Ovary (tissue), 9 donors: ENCODE results near the gene GABBR2. TPM values are rescaled to one million over a fixed set of nuclear protein-coding genes. Genes with fewer than 3 reads are reported as not detected.
"Not testable (repeated sequence)": the region's sequence is repeated elsewhere in the genome, so short reads cannot be mapped to it uniquely, and the experiment has no call there.

ENCODE experiments used
- DNase-seq, 5 donors: peaks; one replicate each; pipeline ENCODE4 v3.0.0-alpha.2; 2019 to 2020
- H3K27ac ChIP-seq, 2 donors: fragments of 200-600 bp; one replicate each; pipeline versions ENCODE4 v1.5.1 to v1.8.0; 2019 to 2022
- H3K27me3 ChIP-seq: fragments of 200-600 bp; one replicate; pipeline ENCODE4 v1.8.0; 2022
- H3K36me3 ChIP-seq: fragments of 200-600 bp; sonication (generic); one replicate; pipeline ENCODE4 v1.5.1; 2019
- H3K4me1 ChIP-seq: one replicate; pipeline ENCODE4 v1.8.1; 2013; ENCODE audit warnings: mild to moderate bottlenecking, moderate library complexity; ENCODE audit not compliant: insufficient read depth
- H3K4me3 ChIP-seq: fragments of 200-600 bp; sonication (generic); one replicate; pipeline ENCODE4 v1.5.1; 2017
- H3K9me3 ChIP-seq, 2 donors: fragments of 200-600 bp in 1 of 2; sonication (generic) in 1 of 2; one replicate each; pipeline versions ENCODE4 v1.5.1 to v1.8.1; 2013 to 2019; ENCODE audit warnings: mild to moderate bottlenecking in 1 of 2, moderate library complexity in 1 of 2
- EP300 ChIP-seq: sonication (generic); formaldehyde crosslinking; IDR thresholded peaks from one replicate; pipeline ENCODE4 v1.6.1; 2017; ENCODE audit warnings: antibody characterized with exemption
- POLR2A ChIP-seq: fragments of 450-650 bp; IDR thresholded peaks from one replicate; pipeline ENCODE4 v1.6.1; 2017; ENCODE audit warnings: antibody characterized with exemption, mild to moderate bottlenecking, moderate library complexity
- WGBS, 3 donors: extraction: QIAGEN DNeasy Blood & Tissue Kit in 1 of 3; methylation state at CpG; one replicate each; pipeline versions ENCODE4 v1.1.5 to v1.1.7; 2013 to 2017; 5-methylcytosine and 5-hydroxymethylcytosine counted together
- intact Hi-C, 4 donors: fragments of 100-400 bp; cut with DNase I; formaldehyde crosslinking; loops; one replicate each; pipeline versions ENCODE4 v1.11.0 to v1.15.1; 2022 to 2023
- polyA plus RNA-seq, 2 donors: library from polyadenylated mRNA; stranded (reverse); fragments of 200-250 nt in 1 of 2; fragments of 350-450 nt in 1 of 2; fragmentation: Illumina TruSeq in 1 of 2; extraction: RNeasy Lipid Tissue Mini Kit (QIAGEN cat#74804) in 1 of 2; gene quantifications; one replicate each; pipeline ENCODE4 v1.2.3, GENCODE V29; 2013 to 2014
- total RNA-seq, 7 donors: library from RNA; depleted of rRNA in 2 of 7; stranded (reverse); fragments of >200 nt in 2 of 7; fragmentation: NEBNext Ultra II Directional in 3 of 7; extraction: Animal tissue kit (Norgen Biotek cat#: 25700) in 3 of 7; gene quantifications; one replicate each; pipeline versions ENCODE4 v1.1.0 to v1.2.4, GENCODE V29; 2016 to 2023
- TF ChIP-seq, protein P1 (sequence below), 3 donors: fragments of 450-650 bp in 2 of 3; fragments of 200-600 bp in 1 of 3; IDR thresholded peaks; one replicate each; pipeline versions ENCODE4 v1.5.1 to v1.8.0; 2016 to 2022; ENCODE audit warnings: antibody characterized with exemption in 3 of 3, mild to moderate bottlenecking in 1 of 3
- donor health status: DM: no; HTN: no; CAD: no; lungs with moderate emphysema.
- donor health status: DM: no; HTN: no; CAD: no.
- donor health status: Bipolar disorder and iron deficiency.
- donor health status: DM: yes; HTN: yes; CAD: no.
- donor health status: DM: no; HTN: no; CAD: no.
- donor health status: DM: yes; HTN: yes; CAD: no.

The GABBR2 gene
- total and polyA plus RNA-seq, 9 donors, result 0.05 to 0.30 (median 0.22) TPM; not detected in 6

GRCh38 chr9:98502311-98502975, 206.3 kb downstream of the GABBR2 start:
- no peak overlapping the region for H3K27ac ChIP-seq
- TF ChIP-seq POLR2A (no peak), EP300 (no peak)
- TF ChIP-seq, protein P1, sequence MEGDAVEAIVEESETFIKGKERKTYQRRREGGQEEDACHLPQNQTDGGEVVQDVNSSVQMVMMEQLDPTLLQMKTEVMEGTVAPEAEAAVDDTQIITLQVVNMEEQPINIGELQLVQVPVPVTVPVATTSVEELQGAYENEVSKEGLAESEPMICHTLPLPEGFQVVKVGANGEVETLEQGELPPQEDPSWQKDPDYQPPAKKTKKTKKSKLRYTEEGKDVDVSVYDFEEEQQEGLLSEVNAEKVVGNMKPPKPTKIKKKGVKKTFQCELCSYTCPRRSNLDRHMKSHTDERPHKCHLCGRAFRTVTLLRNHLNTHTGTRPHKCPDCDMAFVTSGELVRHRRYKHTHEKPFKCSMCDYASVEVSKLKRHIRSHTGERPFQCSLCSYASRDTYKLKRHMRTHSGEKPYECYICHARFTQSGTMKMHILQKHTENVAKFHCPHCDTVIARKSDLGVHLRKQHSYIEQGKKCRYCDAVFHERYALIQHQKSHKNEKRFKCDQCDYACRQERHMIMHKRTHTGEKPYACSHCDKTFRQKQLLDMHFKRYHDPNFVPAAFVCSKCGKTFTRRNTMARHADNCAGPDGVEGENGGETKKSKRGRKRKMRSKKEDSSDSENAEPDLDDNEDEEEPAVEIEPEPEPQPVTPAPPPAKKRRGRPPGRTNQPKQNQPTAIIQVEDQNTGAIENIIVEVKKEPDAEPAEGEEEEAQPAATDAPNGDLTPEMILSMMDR (IDR thresholded peaks at IDR 0.05), result no peak
- no peaks in the 10 kb centered on the region for H3K36me3 ChIP-seq
- no peaks in the 10 kb centered on the region for H3K9me3 ChIP-seq
- H3K4me1 ChIP-seq, result no peaks in the 10 kb centered on the region
- no peak overlapping the region for H3K4me3 ChIP-seq
- H3K27me3 ChIP-seq, result no peaks in the 10 kb centered on the region
- intact Hi-C loops, result no loop called here
- no peak for DNase-seq
- WGBS, 3 donors, result 69 to 72% (median 70%) methylated on average over 6 of the region's 6 CpGs

DNA sequence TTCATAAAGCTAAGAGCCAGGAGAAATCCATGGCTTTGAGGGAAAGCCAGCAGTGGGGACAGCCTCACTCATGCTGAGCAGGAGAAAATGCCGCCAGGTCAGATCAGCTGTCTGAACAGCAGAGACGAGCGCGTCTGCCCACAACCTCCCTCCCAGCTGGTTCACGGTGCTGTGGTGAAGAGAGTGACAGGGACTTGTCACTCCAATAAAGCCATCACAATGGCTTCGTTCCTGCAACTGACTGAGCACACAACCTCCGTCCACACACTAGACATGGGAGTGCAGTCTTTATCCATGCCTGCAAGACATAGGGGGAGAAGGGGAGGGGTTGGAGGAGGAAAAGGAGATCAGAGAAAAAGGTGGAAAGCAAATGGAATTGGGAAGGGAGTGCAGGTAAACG, 206.9 kb downstream of the GABBR2 start:
- TF ChIP-seq, protein P1 (IDR thresholded peaks at IDR 0.05), result no peak
- TF ChIP-seq POLR2A, result no peak
- TF ChIP-seq EP300, result no peak
- WGBS, 3 donors, result 60 to 68% (median 63%) methylated on average over 8 of the region's 8 CpGs
- Histone ChIP-seq H3K36me3 (no peaks in the 10 kb centered on the region), H3K9me3 (no peaks in the 10 kb centered on the region), H3K27ac (no peak overlapping the region), H3K27me3 (no peaks in the 10 kb centered on the region), H3K4me1 (no peaks in the 10 kb centered on the region), H3K4me3 (no peak overlapping the region)
- intact Hi-C loops, result no loop called here
- DNase-seq, result no peak

- H3K27me3 ChIP-seq, H3K4me1 ChIP-seq, H3K4me3 ChIP-seq, H3K9me3 ChIP-seq, H3K27ac ChIP-seq, DNase-seq, H3K36me3 ChIP-seq, intact Hi-C loops: not testable (repeated sequence)
- 77 to 86% (median 80%) methylated on average over 8 of the region's 8 CpGs for WGBS, 3 donors
Observed at GRCh38 chr9:98501259-98501658, 207.5 kb downstream of the GABBR2 start.

GRCh38 chr9:98500337-98500919, 208.3 kb downstream of the GABBR2 start:
- no peak overlapping the region for H3K27ac ChIP-seq
- H3K4me1 ChIP-seq, result no peaks in the 10 kb centered on the region
- intact Hi-C loops, result no loop called here
- no peaks in the 10 kb centered on the region for H3K36me3 ChIP-seq
- H3K9me3 ChIP-seq, result no peaks in the 10 kb centered on the region
- 60 to 70% (median 65%) methylated on average over 7 of the region's 7 CpGs for WGBS, 3 donors
- no peaks in the 10 kb centered on the region for H3K27me3 ChIP-seq
- DNase-seq, result no peak
- TF ChIP-seq, protein P1 (IDR thresholded peaks at IDR 0.05), result no peak
- TF ChIP-seq POLR2A (no peak), EP300 (no peak)
- H3K4me3 ChIP-seq, result no peak overlapping the region

- Histone ChIP-seq H3K27ac (no peak overlapping the region), H3K4me1 (no peaks in the 10 kb centered on the region), H3K27me3 (no peaks in the 10 kb centered on the region), H3K36me3 (no peaks in the 10 kb centered on the region), H3K9me3 (no peaks in the 10 kb centered on the region), H3K4me3 (no peak overlapping the region)
- TF ChIP-seq EP300 (no peak), POLR2A (no peak)
- TF ChIP-seq, protein P1 (IDR thresholded peaks at IDR 0.05), result no peak
- intact Hi-C loops, result no loop called here
- WGBS, 3 donors, result 53 to 60% (median 54%) methylated on average over 3 of the region's 3 CpGs
- no peak for DNase-seq
Observed at GRCh38 chr9:98495530-98495929, 213.2 kb downstream of the GABBR2 start.
